KMS-11 (cell line): ENCODE data around the gene ZNF778.

Source experiments
- H2AFZ ChIP-seq: fragments of 200-600 bp; sonication (generic); 2 replicates; pipeline ENCODE4 v1.6.1; 2016; ENCODE audit warnings: antibody characterized with exemption, mixed run types, low read depth
- H3K27ac ChIP-seq: fragments of 200-600 bp; sonication (generic); 2 replicates; pipeline ENCODE4 v1.6.1; 2016; ENCODE audit warnings: mild to moderate bottlenecking, mixed run types
- H3K27me3 ChIP-seq: fragments of 200-600 bp; sonication (generic); 2 replicates; pipeline ENCODE4 v1.6.1; 2017; ENCODE audit warnings: mild to moderate bottlenecking, low read depth, mixed run types, moderate library complexity; ENCODE audit not compliant: insufficient read depth
- H3K36me3 ChIP-seq: fragments of 200-600 bp; sonication (generic); 2 replicates; pipeline ENCODE4 v1.6.1; 2017; ENCODE audit warnings: mild to moderate bottlenecking, mixed run types; ENCODE audit not compliant: insufficient read depth
- H3K4me1 ChIP-seq: fragments of 200-600 bp; sonication (generic); 2 replicates; pipeline ENCODE4 v1.6.1; 2016; ENCODE audit warnings: mild to moderate bottlenecking, low read depth, mixed run types; ENCODE audit not compliant: poor library complexity, severe bottlenecking
- H3K4me2 ChIP-seq: fragments of 200-600 bp; sonication (generic); 2 replicates; pipeline ENCODE4 v1.7.0; 2016; ENCODE audit warnings: mild to moderate bottlenecking, mixed run types
- H3K4me3 ChIP-seq: fragments of 200-600 bp; sonication (generic); IDR thresholded peaks from 2 replicates; pipeline ENCODE4 v1.6.1; 2017; ENCODE audit warnings: low read depth, low read length, mixed read lengths; ENCODE audit not compliant: insufficient read depth
- H3K79me2 ChIP-seq: fragments of 200-600 bp; sonication (generic); 2 replicates; pipeline ENCODE4 v1.6.1; 2016; ENCODE audit warnings: low read depth, mixed run types; ENCODE audit not compliant: insufficient read depth
- H3K9ac ChIP-seq: fragments of 200-600 bp; sonication (generic); 2 replicates; pipeline ENCODE4 v1.6.1; 2016; ENCODE audit warnings: mild to moderate bottlenecking, mixed run types
- H4K20me1 ChIP-seq: fragments of 200-600 bp; sonication (generic); 2 replicates; pipeline ENCODE4 v1.6.1; 2016; ENCODE audit warnings: mild to moderate bottlenecking, mixed run types; ENCODE audit not compliant: insufficient read depth
- CTCF ChIP-seq: fragments of 200-600 bp; sonication (generic); conservative IDR thresholded peaks from 2 replicates; pipeline ENCODE4 v1.6.1; 2017; ENCODE audit warnings: low read depth, mild to moderate bottlenecking, antibody characterized with exemption, low read length, moderate library complexity, mixed read lengths

The ZNF778 gene

GRCh38 chr16:89277641-89278341 is 60.3 kb downstream of the ZNF778 start:
- TF ChIP-seq CTCF, result no peak
- Histone ChIP-seq H2AFZ (no peak overlapping the region), H3K79me2 (no peaks in the 10 kb centered on the region), H3K27me3 (no peaks in the 10 kb centered on the region), H3K4me2 (no peak overlapping the region), H4K20me1 (no peaks in the 10 kb centered on the region), H3K36me3 (peaks cover 11% of the 10 kb centered on the region; the same call in 1 of the 2 replicates), H3K27ac (no peak overlapping the region), H3K4me3 (no peak overlapping the region), H3K9ac (no peak overlapping the region), H3K4me1 (no peaks in the 10 kb centered on the region)

GRCh38 chr16:89278441-89279240 is 61.1 kb downstream of the ZNF778 start:
- no peaks in the 10 kb centered on the region for H3K27me3 ChIP-seq
- H2AFZ ChIP-seq, result no peak overlapping the region
- H3K4me3 ChIP-seq, result no peak overlapping the region
- no peak for TF ChIP-seq CTCF
- no peaks in the 10 kb centered on the region for H3K4me1 ChIP-seq
- no peak overlapping the region for H3K9ac ChIP-seq
- peaks cover 2% of the 10 kb centered on the region; the same call in 1 of the 2 replicates for H3K36me3 ChIP-seq
- H3K27ac ChIP-seq, result no peak overlapping the region
- no peaks in the 10 kb centered on the region for H3K79me2 ChIP-seq
- no peaks in the 10 kb centered on the region for H4K20me1 ChIP-seq
- H3K4me2 ChIP-seq, result no peak overlapping the region

GRCh38 chr16:89279666-89280481 is 62.4 kb downstream of the ZNF778 start:
- Histone ChIP-seq H3K9ac (no peak overlapping the region), H3K4me2 (no peak overlapping the region), H2AFZ (no peak overlapping the region), H3K4me1 (no peaks in the 10 kb centered on the region), H3K4me3 (no peak overlapping the region), H3K27me3 (no peaks in the 10 kb centered on the region), H3K79me2 (no peaks in the 10 kb centered on the region), H3K27ac (no peak overlapping the region), H3K36me3 (no peaks in the 10 kb centered on the region), H4K20me1 (no peaks in the 10 kb centered on the region)
- no peak for TF ChIP-seq CTCF

GRCh38 chr16:89280546-89281188 is 63.2 kb downstream of the ZNF778 start:
- no peaks in the 10 kb centered on the region for H3K27me3 ChIP-seq
- no peaks in the 10 kb centered on the region for H3K79me2 ChIP-seq
- no peaks in the 10 kb centered on the region for H4K20me1 ChIP-seq
- TF ChIP-seq CTCF, result no peak
- H3K4me2 ChIP-seq, result no peak overlapping the region
- H3K27ac ChIP-seq, result no peak overlapping the region
- no peaks in the 10 kb centered on the region for H3K36me3 ChIP-seq
- H3K9ac ChIP-seq, result no peak overlapping the region
- no peak overlapping the region for H3K4me3 ChIP-seq
- H2AFZ ChIP-seq, result no peak overlapping the region
- H3K4me1 ChIP-seq, result no peaks in the 10 kb centered on the region
